SK-N-SH (cell line): ENCODE data around the gene SYT1. TPM values are rescaled to one million over a fixed set of nuclear protein-coding genes. Genes with fewer than 3 reads are reported as not detected.

Source experiments
- CTCF ChIA-PET: fragments of 300-600, 350-600 bp; formaldehyde crosslinking; extraction: SDS; loops from one replicate; lab custom pipeline; 2021; lab: Yijun Ruan, JAX
- POLR2A ChIA-PET: fragments of 350-600 bp; sonication (Branson Sonifier 250); formaldehyde crosslinking; extraction: SDS; loops from one replicate; lab custom pipeline; 2020; ENCODE audit warnings: antibody characterized with exemption, inconsistent platforms; lab: Yijun Ruan, JAX
- DNase-seq: peaks from one replicate; pipeline ENCODE4 v3.0.0; 2012
- H2AFZ ChIP-seq: fragments of 200-600 bp; sonication (generic); 2 replicates; pipeline ENCODE4 v1.8.1; 2016; ENCODE audit warnings: antibody characterized with exemption, mild to moderate bottlenecking, low read depth
- H3F3A ChIP-seq: fragments of 200-600 bp; sonication (generic); replicated peaks from 2 replicates; pipeline ENCODE3; 2016; ENCODE audit warnings: antibody characterized with exemption, mild to moderate bottlenecking; ENCODE audit not compliant: insufficient read depth
- H3K27ac ChIP-seq, 2 experiments: fragments of 200-500 bp in 1 of 2; fragments of 200-600 bp in 1 of 2; sonication (Bioruptor generic) in 1 of 2; sonication (generic), shearing (Covaris generic) in 1 of 2; 2 replicates each; pipeline versions ENCODE4 v1.5.1 to v1.6.1; 2014 to 2016; ENCODE audit warnings: low read depth in 2 of 2, inconsistent platforms in 1 of 2, low read length in 1 of 2, mild to moderate bottlenecking in 1 of 2, mixed read lengths in 1 of 2
- H3K27me3 ChIP-seq: fragments of 200-600 bp; sonication (generic), shearing (Covaris generic); 2 replicates; pipeline ENCODE4 v1.6.1; 2016; ENCODE audit warnings: mixed run types; ENCODE audit not compliant: insufficient read depth
- H3K36me3 ChIP-seq, 2 experiments: fragments of 200-500 bp in 1 of 2; fragments of 200-600 bp in 1 of 2; sonication (Bioruptor generic) in 1 of 2; sonication (generic) in 1 of 2; replicated peaks in 1 of 2; 2 replicates each; pipeline versions ENCODE3 to v1.5.1; 2014 to 2016; ENCODE audit warnings: low read length in 1 of 2, mild to moderate bottlenecking in 1 of 2; ENCODE audit not compliant: insufficient read depth in 2 of 2, control insufficient read depth in 1 of 2
- H3K4me1 ChIP-seq, 2 experiments: fragments of 200-500 bp in 1 of 2; fragments of 200-600 bp in 1 of 2; sonication (Bioruptor generic) in 1 of 2; sonication (generic), shearing (Covaris generic) in 1 of 2; 2 replicates each; pipeline versions ENCODE4 v1.5.1 to v1.6.1; 2014 to 2016; ENCODE audit warnings: low read depth in 1 of 2, low read length in 1 of 2, mixed run types in 1 of 2; ENCODE audit not compliant: insufficient read depth in 2 of 2, control insufficient read depth in 1 of 2
- H3K4me2 ChIP-seq: fragments of 200-600 bp; sonication (generic), shearing (Covaris generic); 2 replicates; pipeline ENCODE4 v1.6.1; 2017; ENCODE audit warnings: mixed run types
- H3K4me3 ChIP-seq, 2 experiments: fragments of 200-500 bp in 1 of 2; fragments of 200-600 bp in 1 of 2; sonication (Bioruptor generic) in 1 of 2; sonication (generic), shearing (Covaris generic) in 1 of 2; 2 replicates each; pipeline versions ENCODE4 v1.5.1 to v1.8.1; 2014 to 2016; ENCODE audit warnings: low read depth in 2 of 2, inconsistent platforms in 1 of 2, low read length in 1 of 2, mild to moderate bottlenecking in 1 of 2, mixed read lengths in 1 of 2, moderate library complexity in 1 of 2
- H3K79me2 ChIP-seq: fragments of 200-600 bp; sonication (generic); 2 replicates; pipeline ENCODE4 v1.8.1; 2017; ENCODE audit warnings: mild to moderate bottlenecking; ENCODE audit not compliant: insufficient read depth
- H3K9ac ChIP-seq: fragments of 200-600 bp; sonication (generic); 2 replicates; pipeline ENCODE4 v1.6.1; 2017; ENCODE audit warnings: mixed run types
- H3K9me2 ChIP-seq: fragments of 200-600 bp; sonication (generic); 2 replicates; pipeline ENCODE4 v1.6.1; 2017; ENCODE audit warnings: mixed run types
- H3K9me3 ChIP-seq: fragments of 200-600 bp; sonication (generic); 2 replicates; pipeline ENCODE4 v1.6.1; 2017; ENCODE audit warnings: mixed run types, mild to moderate bottlenecking, moderate library complexity
- H4K20me1 ChIP-seq: fragments of 200-600 bp; sonication (generic); 2 replicates; pipeline ENCODE4 v1.6.1; 2017; ENCODE audit warnings: mild to moderate bottlenecking, mixed run types; ENCODE audit not compliant: insufficient read depth
- CHD2 ChIP-seq: fragments of 150-350 bp; IDR thresholded peaks from 2 replicates; pipeline ENCODE4 v1.6.1; 2018; ENCODE audit warnings: low read length; ENCODE audit not compliant: partially characterized antibody
- EP300 ChIP-seq, 2 experiments: IDR thresholded peaks; 2 replicates each; pipeline versions ENCODE4 v1.4.0 to v1.6.1; 2012; ENCODE audit warnings: borderline replicate concordance in 1 of 2, low read depth in 1 of 2, low read length in 1 of 2
- FOXJ3 ChIP-seq: sonication (generic); formaldehyde crosslinking; IDR thresholded peaks from 2 replicates; pipeline ENCODE4 v1.5.1; 2020; ENCODE audit warnings: mild to moderate bottlenecking, missing genetic modification reagents
- FOXM1 ChIP-seq: IDR thresholded peaks from 2 replicates; pipeline ENCODE4 v1.4.0; 2012; ENCODE audit warnings: low read depth, mild to moderate bottlenecking
- GABPA ChIP-seq: IDR thresholded peaks from 2 replicates; pipeline ENCODE4 v1.4.0; 2012; ENCODE audit warnings: low read depth, mild to moderate bottlenecking
- JUND ChIP-seq: IDR thresholded peaks from 2 replicates; pipeline ENCODE4 v1.4.0; 2012
- MEF2A ChIP-seq: IDR thresholded peaks from 2 replicates; pipeline ENCODE4 v1.4.0; 2012; ENCODE audit warnings: low read depth, borderline replicate concordance
- MXI1 ChIP-seq: IDR thresholded peaks from 2 replicates; pipeline ENCODE4 v1.6.1; 2012; ENCODE audit warnings: mild to moderate bottlenecking, low read depth, low read length, improper control_type of control experiment
- NRF1 ChIP-seq: IDR thresholded peaks from 2 replicates; pipeline ENCODE4 v1.6.1; 2012; ENCODE audit warnings: low read depth, mild to moderate bottlenecking, low read length
- PBX3 ChIP-seq: IDR thresholded peaks from 2 replicates; pipeline ENCODE4; 2012
- RAD21 ChIP-seq: IDR thresholded peaks from 2 replicates; pipeline ENCODE4 v1.6.1; 2012; ENCODE audit warnings: mild to moderate bottlenecking, low read length
- REST ChIP-seq: IDR thresholded peaks from 2 replicates; pipeline ENCODE4 v1.6.1; 2012; ENCODE audit warnings: mild to moderate bottlenecking, low read depth, low read length, moderate library complexity
- RFX5 ChIP-seq: IDR thresholded peaks from 2 replicates; pipeline ENCODE4 v1.6.1; 2012; ENCODE audit warnings: mild to moderate bottlenecking, improper control_type of control experiment, low read length
- RXRA ChIP-seq: IDR thresholded peaks from 2 replicates; pipeline ENCODE4 v1.4.0; 2012; ENCODE audit warnings: low read depth, mild to moderate bottlenecking, borderline replicate concordance
- SIN3A ChIP-seq: IDR thresholded peaks from 2 replicates; pipeline ENCODE4 v1.6.1; 2012; ENCODE audit warnings: low read depth, mild to moderate bottlenecking, low read length, moderate library complexity, borderline replicate concordance
- TAF1 ChIP-seq: IDR thresholded peaks from 2 replicates; pipeline ENCODE4 v1.6.1; 2012; ENCODE audit warnings: low read depth, mild to moderate bottlenecking, low read length, moderate library complexity, borderline replicate concordance
- TEAD4 ChIP-seq: IDR thresholded peaks from 2 replicates; pipeline ENCODE4 v1.4.0; 2012; ENCODE audit warnings: mild to moderate bottlenecking, borderline replicate concordance; ENCODE audit not compliant: insufficient read depth
- WGBS: methylation state at CpG from one replicate; pipeline ENCODE4 v1.1.6; 2017; ENCODE audit warnings: low lambda C conversion rate; 5-methylcytosine and 5-hydroxymethylcytosine counted together
- polyA plus RNA-seq, 3 experiments: library from polyadenylated mRNA; depleted of rRNA; stranded (reverse); fragments of >200 nt; gene quantifications; 2 replicates each; pipeline ENCODE4 v1.2.3, GENCODE V29; 2012
- TF ChIP-seq, protein P1 (sequence below): IDR thresholded peaks from 2 replicates; pipeline ENCODE4 v1.4.0; 2012; ENCODE audit warnings: low read depth, borderline replicate concordance
- TF ChIP-seq, protein P2 (sequence below): fragments of 150-350 bp; IDR thresholded peaks from 2 replicates; pipeline ENCODE4 v1.6.1; 2016; ENCODE audit warnings: mild to moderate bottlenecking, low read depth, low read length

The SYT1 gene
- polyA plus RNA-seq, 1 of the 3 experiments (the other 2 are of a cell fraction), result 12.7 TPM

- no peaks in the 10 kb centered on the region for H3K9me2 ChIP-seq
- H3F3A ChIP-seq, result no peaks in the 10 kb centered on the region
- peaks cover 4 to 16% of the 10 kb centered on the region in 2 experiments for H3K36me3 ChIP-seq
- TF ChIP-seq TEAD4 (no peak), JUND (no peak), TAF1 (no peak), FOXJ3 (no peak), RAD21 (no peak), SIN3A (no peak), MEF2A (no peak), EP300 (IDR thresholded peaks at IDR 0.05; ENCODE audit: borderline replicate concordance in 1 of 2, low read depth in 1 of 2, low read length in 1 of 2) (no peak), MXI1 (no peak), CHD2 (no peak), RFX5 (no peak), PBX3 (no peak)
- TF ChIP-seq, protein P1, sequence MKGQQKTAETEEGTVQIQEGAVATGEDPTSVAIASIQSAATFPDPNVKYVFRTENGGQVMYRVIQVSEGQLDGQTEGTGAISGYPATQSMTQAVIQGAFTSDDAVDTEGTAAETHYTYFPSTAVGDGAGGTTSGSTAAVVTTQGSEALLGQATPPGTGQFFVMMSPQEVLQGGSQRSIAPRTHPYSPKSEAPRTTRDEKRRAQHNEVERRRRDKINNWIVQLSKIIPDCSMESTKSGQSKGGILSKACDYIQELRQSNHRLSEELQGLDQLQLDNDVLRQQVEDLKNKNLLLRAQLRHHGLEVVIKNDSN, result no peak
- no peak overlapping the region for H2AFZ ChIP-seq
- H3K79me2 ChIP-seq, result no peaks in the 10 kb centered on the region
- ChIA-PET CTCF (interaction anchor here (0.9 to 1.5 kb wide), 2 partner anchors 27 to 108 kb away, joined by 3 read pairs; no protein-coding TSS in a partner anchor), POLR2A (no interaction called here)
- DNase-seq, result no peak
- peaks cover 0 to 10% of the 10 kb centered on the region in 2 experiments; a peak in 2 of 4 replicates for H3K4me1 ChIP-seq
- H3K4me3 ChIP-seq, result no peak overlapping the region
- no peaks in the 10 kb centered on the region for H3K9me3 ChIP-seq
- H3K9ac ChIP-seq, result no peak overlapping the region
- H4K20me1 ChIP-seq, result no peaks in the 10 kb centered on the region
- no peaks in the 10 kb centered on the region for H3K27me3 ChIP-seq
- H3K27ac ChIP-seq, result no peak overlapping the region
- no peak overlapping the region for H3K4me2 ChIP-seq
- 96% methylated on average over 4 of the region's 4 CpGs for WGBS
Measured at GRCh38 chr12:79236920-79237319, 372.3 kb downstream of the SYT1 start.

DNA sequence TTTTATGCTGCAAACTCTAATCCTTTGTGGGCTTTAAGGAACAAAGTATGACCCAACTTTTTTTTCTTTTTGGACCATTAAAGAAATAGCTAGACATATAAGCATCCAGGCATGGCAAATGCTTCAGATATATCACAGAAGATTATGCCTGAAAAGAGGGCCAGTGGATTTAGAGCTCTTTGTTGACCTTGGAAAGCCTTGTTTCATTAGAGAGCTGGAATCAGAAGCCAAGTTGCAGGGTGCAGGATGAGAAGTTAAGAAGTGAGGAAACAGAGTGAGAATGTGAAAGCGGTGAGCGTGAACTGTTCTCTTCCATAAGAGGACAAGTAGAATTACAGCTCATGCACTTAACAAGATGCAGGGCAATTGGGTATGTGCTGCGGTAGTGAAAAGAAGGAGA lies 373.7 kb downstream of the SYT1 start:
- H2AFZ ChIP-seq, result no peak overlapping the region
- CTCF ChIA-PET, result interaction anchor here (1.1 kb wide), 1 partner anchor 63 kb away, joined by 3 read pairs; no protein-coding TSS in a partner anchor

More for the DNA sequence above, 373.7 kb downstream of the SYT1 start:
- peaks cover 7 to 19% of the 10 kb centered on the region in 2 experiments for H3K36me3 ChIP-seq
- no peaks in the 10 kb centered on the region for H3K9me3 ChIP-seq
- H4K20me1 ChIP-seq, result no peaks in the 10 kb centered on the region
- H3K79me2 ChIP-seq, result no peaks in the 10 kb centered on the region
- TF ChIP-seq NRF1, result no peak
- TF ChIP-seq, protein P2, sequence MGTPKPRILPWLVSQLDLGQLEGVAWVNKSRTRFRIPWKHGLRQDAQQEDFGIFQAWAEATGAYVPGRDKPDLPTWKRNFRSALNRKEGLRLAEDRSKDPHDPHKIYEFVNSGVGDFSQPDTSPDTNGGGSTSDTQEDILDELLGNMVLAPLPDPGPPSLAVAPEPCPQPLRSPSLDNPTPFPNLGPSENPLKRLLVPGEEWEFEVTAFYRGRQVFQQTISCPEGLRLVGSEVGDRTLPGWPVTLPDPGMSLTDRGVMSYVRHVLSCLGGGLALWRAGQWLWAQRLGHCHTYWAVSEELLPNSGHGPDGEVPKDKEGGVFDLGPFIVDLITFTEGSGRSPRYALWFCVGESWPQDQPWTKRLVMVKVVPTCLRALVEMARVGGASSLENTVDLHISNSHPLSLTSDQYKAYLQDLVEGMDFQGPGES, result no peak
- no peak for TF ChIP-seq RXRA
- no peak for TF ChIP-seq GABPA
- TF ChIP-seq FOXM1, result no peak
- TF ChIP-seq RAD21, result no peak
- no peak for TF ChIP-seq REST
- no peak overlapping the region for H3K27ac ChIP-seq
- DNase-seq, result no peak
- H3K4me2 ChIP-seq, result no peak overlapping the region
- POLR2A ChIA-PET, result no interaction called here
- H3K4me1 ChIP-seq, result peaks cover 0 to 6% of the 10 kb centered on the region in 2 experiments; a peak in 2 of 4 replicates
- H3K27me3 ChIP-seq, result no peaks in the 10 kb centered on the region
- H3K9me2 ChIP-seq, result no peaks in the 10 kb centered on the region
- no peak overlapping the region for H3K9ac ChIP-seq
- 90% methylated on average over 3 of the region's 3 CpGs for WGBS
- H3F3A ChIP-seq, result no peaks in the 10 kb centered on the region
- H3K4me3 ChIP-seq, result no peak overlapping the region
